ENCODE measurements around the gene DPY19L2.
A peak's percentile ranks its signal among the peaks of the same experiment; 100 is the strongest.
"Not testable (repeated sequence)": the region's sequence is repeated elsewhere in the genome, so short reads cannot be mapped to it uniquely, and the experiment has no call there.

DPY19L2 gene

DNA sequence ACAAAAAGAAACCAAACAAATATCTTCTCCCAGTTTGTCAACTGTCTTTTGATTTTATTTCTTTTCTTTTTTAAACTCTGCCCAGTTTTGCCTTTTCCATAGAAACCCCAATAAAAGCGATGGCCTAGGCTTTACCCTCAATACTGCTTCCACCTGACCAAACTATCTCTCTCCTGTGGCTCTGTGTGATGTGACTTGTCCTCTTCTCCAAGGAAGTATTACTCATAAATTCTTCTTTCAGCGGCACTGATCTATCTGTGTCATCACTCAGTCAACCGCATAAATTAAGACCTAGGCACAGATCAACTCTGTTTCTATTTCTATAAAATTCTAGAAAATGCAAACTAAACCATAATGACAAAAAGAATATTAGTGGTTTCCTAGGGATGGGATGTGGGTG, 9.8 kb downstream of the DPY19L2 start:
- not testable (repeated sequence) for DNase-seq (ENCODE audit: low read depth)

DNA sequence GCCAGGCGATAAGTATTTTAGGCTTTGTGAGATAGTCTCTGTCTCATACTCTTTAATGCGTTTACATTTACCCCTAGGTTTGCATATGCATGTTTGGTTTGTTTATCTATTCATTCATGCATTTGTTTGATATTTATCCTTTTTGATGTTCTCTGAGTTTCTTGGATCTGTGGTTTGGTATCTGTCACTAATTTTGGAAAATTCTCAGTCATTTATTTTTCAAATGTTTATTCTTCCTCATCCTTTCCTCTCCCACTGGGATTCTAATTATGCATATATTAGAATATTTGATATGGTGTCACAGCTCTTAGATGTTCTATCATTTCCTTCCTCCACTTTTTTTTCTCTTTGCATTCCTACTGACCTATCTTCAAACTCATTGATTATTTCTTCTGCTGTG, 11.9 kb downstream of the DPY19L2 start:
- DNase-seq (ENCODE audit: low read depth): not testable (repeated sequence)

GRCh38 chr12:63655543-63656257, 12.6 kb downstream of the DPY19L2 start:
- not testable (repeated sequence) for DNase-seq (ENCODE audit: low read depth)

DNA sequence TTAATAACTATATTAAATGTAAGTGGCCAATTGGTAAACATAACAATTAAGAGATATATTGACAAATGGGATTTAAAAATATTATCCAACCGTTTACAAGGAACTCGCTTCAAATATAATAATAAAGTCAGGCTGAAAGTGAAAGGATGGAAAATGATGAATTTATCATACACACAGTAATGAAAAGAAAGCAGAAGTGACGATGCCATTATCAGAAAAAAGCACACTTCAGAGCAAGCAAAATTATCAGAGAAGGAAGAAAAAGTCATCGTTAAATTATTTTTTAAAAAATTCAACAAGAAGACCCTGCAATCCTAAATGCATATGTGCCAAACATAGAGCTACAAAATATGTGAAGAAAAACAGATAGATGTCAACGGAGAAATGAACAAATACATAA, 13.8 kb downstream of the DPY19L2 start:
- DNase-seq (ENCODE audit: low read depth): not testable (repeated sequence)

GRCh38 chr12:63649517-63649916, 18.8 kb downstream of the DPY19L2 start:
- DNase-seq (ENCODE audit: low read depth): peak; percentile 20

- peak; percentile 48 for DNase-seq (ENCODE audit: low read depth)
Observed at GRCh38 chr12:63643381-63644140, 24.7 kb downstream of the DPY19L2 start.

DNA sequence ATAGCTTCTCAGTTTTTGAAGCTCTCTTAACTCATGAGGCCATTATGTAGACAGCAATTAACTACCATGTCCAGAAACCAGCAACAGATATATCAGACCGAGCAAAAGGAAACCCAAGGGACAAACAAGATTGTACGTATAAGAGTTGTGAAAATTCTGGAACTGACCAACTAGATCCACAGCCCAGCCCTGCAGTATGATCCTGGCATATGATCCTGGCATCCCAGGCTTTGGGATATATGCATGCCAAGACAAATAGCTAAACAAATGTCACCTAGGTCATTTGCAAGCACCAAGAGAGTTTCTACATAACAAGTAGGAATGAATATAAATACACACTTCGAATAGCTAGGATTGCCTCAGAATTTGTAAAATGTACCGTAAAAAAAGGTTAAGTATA, 44.0 kb downstream of the DPY19L2 start:
- DNase-seq (ENCODE audit: low read depth): not testable (repeated sequence)

- not testable (repeated sequence) for DNase-seq (ENCODE audit: low read depth)
Observed at GRCh38 chr12:63615544-63615943, 52.7 kb downstream of the DPY19L2 start.

GRCh38 chr12:63611285-63611684, 57.0 kb downstream of the DPY19L2 start:
- DNase-seq (ENCODE audit: low read depth): not testable (repeated sequence)

- DNase-seq (ENCODE audit: low read depth): not testable (repeated sequence)
Observed at GRCh38 chr12:63609281-63609680, 59.0 kb downstream of the DPY19L2 start.

- not testable (repeated sequence) for DNase-seq (ENCODE audit: low read depth)
Observed at GRCh38 chr12:63604985-63605384, 63.3 kb downstream of the DPY19L2 start.

- not testable (repeated sequence) for DNase-seq (ENCODE audit: low read depth)
Observed at GRCh38 chr12:63594828-63595227, 73.5 kb downstream of the DPY19L2 start.

DNA sequence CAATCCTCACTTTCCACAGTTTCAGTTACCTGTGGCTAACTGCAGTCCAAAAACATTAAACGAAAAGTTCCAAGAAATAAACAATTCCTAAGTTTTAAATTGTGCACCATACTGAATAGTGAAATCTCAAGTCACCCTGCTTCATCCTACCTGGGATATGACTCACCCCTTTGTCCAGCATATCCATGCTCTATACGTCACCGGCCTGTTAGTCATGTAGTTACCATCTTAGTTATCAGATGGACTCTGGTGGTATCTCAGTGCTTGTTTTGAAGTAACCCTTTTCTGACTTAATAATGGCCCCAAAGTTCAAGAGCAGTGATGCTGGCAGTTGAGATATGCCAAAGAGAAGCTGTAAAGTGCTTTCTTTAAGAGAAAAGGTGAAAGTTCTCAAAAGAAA, 83.9 kb downstream of the DPY19L2 start:
- not testable (repeated sequence) for DNase-seq (ENCODE audit: low read depth)

DNA sequence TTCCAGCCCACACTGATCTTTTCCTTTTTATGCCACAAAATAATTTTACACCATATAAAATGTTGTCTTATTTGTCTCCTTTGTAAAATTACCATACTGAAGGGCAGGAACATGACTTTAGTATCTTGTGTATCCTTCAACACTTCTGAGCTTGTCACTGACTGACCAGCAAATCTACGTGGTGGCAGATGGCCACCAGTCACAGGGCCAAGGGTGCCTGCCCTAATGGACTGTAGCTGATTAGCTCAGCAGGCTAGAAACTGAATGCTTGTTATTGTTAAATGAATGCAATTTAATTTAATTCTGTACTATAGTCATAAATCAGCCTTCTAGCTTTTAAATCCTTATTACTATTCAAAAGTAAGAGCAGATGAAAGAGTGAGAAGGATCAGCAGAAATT, 85.0 kb downstream of the DPY19L2 start:
- not testable (repeated sequence) for DNase-seq (ENCODE audit: low read depth)

DNA sequence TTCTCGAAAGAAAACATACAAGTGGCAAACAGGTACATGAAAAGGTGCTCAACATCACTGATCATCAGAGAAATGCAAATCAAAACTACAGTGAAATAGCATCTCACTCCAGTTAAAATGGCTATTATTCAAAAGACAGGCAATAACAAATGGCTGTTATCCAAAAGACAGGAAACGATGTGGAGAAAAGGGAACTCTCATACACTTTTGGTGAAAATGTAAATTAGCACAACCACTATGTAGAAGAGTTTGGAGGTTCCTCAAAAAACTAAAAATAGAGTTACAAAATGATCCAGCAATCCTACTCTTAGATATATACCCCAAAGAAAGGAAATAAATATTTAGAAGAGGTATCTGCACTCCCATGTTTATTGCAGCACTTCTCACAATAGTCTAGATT, 90.7 kb downstream of the DPY19L2 start:
- DNase-seq (ENCODE audit: low read depth): not testable (repeated sequence)

DNA sequence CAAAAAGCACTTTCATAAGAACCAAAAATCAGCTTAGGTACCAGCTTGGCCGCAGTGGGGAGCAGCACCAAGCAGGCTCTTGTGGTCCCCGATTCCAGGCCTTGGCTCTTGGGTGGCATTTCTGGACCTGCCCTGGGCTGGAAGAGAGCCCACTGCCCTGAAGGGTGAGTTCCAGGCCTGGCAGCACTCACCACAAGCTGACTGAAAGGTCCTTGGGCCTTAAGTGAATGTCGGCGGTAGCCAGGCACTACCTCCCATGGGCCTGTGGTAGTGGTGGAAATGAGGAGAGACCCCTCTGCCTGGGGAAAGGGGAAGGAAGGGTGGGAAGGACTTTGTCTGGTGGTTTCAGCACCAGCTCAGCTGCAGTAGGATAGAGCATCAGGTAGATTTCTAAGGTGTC, 96.3 kb downstream of the DPY19L2 start:
- not testable (repeated sequence) for DNase-seq (ENCODE audit: low read depth)

DNA sequence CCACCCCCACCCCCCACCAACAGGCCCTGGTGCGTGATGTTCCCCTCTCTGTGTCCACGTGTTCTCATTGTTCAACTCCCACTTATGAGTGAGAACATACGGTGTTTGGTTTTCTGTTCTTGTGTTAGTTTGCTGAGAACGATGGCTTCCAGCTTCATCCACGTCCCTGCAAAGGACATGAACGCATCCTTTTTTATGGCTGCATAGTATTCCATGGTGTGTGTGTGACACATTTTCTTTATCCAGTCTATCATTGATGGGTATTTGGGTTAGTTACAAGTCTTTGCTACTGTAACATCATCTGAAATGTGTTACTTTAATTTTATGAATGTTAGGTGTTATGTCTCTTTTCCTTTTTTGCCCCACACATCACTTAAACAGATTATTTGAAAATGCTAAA, 109.8 kb downstream of the DPY19L2 start:
- not testable (repeated sequence) for DNase-seq (ENCODE audit: low read depth)

GRCh38 chr12:63551397-63551796, 116.9 kb downstream of the DPY19L2 start:
- not testable (repeated sequence) for DNase-seq (ENCODE audit: low read depth)

- DNase-seq (ENCODE audit: low read depth): not testable (repeated sequence)
Observed at GRCh38 chr12:63549034-63549433, 119.3 kb downstream of the DPY19L2 start.

DNA sequence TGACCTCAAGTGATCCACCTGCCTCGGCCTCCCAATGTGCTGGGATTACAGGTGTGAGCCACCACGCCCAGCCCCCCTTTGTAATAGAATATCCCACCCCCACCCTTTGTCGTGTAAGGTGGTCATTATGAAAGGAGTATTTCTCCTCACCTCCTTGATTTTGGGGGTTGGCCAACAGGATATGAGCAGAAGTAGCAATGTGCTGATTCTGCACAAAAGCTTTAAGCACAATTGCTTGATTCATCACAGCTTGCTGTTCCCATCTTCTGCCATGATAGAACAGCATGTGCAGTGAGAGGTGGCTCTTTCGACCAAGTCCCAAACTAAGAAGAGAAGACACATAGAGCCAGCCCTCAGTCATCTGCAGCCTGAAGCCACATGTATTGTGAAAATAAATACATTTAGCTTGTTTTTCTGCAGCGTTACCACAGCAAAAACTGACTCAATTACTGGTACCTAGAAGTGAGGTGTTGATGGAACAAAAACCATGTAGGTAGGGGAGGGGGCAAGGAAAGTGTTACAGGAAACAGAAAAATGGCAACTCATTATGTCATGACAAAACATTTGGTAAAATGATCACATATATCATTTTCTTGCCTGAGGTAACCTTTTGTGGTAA, 122.9 kb downstream of the DPY19L2 start:
- DNase-seq (ENCODE audit: low read depth): not testable (repeated sequence)

DNA sequence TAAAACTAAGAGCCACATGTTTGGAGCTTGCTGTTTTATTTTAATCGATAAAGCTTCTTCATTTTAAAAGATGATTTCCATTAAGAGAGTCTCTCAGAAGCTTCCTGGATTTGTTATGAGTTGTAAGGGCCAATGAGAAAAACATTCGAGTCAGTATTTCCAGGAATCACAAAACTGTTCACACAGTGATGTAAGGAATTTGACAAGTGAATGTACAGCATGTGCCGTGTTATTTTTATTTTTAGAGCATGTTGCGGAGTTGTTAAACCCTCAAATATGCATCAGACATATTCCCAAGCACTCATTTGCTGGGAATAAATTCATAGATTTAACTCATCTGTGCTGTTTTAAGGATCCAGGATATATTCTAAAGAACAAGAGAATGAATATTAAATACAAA, 129.6 kb downstream of the DPY19L2 start:
- DNase-seq (ENCODE audit: low read depth): not testable (repeated sequence)

- DNase-seq (ENCODE audit: low read depth): not testable (repeated sequence)
Observed at GRCh38 chr12:63537838-63538237, 130.5 kb downstream of the DPY19L2 start.

DNA sequence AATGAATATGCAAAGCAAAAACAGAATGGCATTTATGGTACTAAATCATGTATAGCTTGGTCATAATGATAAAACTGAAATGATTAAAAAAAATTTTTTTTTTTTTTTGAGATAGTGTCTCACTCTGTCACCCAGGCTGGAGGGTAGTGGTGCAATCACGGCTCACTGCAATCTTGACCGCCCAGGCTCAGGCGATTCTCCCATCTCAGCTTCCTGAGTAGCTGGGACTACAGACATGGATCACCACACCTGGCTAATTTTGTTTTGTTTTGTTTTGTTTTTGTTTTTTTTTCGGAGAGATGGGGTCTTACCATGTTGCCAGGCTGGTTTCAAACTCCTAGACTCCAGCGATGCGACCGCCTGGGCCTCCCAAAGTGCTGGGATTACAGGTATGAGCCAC, 138.7 kb downstream of the DPY19L2 start:
- not testable (repeated sequence) for DNase-seq (ENCODE audit: low read depth)
